Measurements from ENCODE around the gene RIPK4. TPM values are rescaled to one million over a fixed set of nuclear protein-coding genes. Genes with fewer than 3 reads are reported as not detected.

Gene RIPK4
- total and polyA plus RNA-seq, 2 of the 13 experiments (the other 11 are each of a cell fraction or from before 2014, with no cell fraction given), result 3.1 to 4.9 TPM

DNA sequence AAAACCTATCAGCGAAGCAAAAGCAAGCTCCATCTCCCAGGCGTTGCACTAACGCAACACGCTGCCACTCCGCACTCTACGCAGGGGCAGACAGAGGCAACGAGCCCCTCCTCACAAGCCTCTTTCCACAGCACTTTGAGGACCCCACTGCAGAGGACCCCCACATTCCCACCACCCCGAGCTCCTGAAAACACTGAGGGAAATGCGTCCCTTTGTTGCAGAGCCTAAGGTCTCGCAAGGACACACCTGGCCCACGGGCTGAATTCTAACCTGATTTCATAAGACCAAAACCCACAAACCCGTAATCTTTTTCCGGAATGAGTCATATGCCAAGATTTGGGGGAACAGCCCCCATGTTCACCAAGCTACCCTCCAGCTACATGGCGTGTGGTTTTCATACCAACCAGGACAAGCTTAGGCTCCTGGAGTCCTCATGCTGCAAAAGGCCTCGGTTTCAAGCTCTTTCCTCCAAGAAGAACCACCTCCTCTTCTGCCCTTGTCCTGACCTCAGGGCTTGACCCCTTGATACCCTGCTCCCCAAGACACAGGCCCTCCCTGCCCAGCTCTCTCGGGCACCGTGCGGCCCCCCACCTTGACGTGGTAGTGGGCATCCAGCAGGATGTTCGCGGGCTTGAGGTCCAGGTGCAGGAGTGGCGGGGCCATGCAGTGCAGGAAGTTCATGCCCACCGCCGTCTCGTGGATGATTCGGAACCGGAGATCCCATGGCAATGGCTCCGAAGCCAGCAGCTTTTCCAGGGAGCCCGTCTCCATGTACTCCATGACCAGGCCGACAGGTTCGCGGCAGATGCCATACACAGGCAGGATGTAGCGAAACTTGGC lies 10.7 kb downstream of the RIPK4 start (continued):
- TF ChIP-seq, protein P1, sequence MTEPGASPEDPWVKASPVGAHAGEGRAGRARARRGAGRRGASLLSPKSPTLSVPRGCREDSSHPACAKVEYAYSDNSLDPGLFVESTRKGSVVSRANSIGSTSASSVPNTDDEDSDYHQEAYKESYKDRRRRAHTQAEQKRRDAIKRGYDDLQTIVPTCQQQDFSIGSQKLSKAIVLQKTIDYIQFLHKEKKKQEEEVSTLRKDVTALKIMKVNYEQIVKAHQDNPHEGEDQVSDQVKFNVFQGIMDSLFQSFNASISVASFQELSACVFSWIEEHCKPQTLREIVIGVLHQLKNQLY (CRISPR knock-in tag; IDR thresholded peaks at IDR 0.05), result no peak
- TF ChIP-seq NCOA2 (CRISPR knock-in tag; IDR thresholded peaks at IDR 0.05), result no peak
- TF ChIP-seq, protein P2, sequence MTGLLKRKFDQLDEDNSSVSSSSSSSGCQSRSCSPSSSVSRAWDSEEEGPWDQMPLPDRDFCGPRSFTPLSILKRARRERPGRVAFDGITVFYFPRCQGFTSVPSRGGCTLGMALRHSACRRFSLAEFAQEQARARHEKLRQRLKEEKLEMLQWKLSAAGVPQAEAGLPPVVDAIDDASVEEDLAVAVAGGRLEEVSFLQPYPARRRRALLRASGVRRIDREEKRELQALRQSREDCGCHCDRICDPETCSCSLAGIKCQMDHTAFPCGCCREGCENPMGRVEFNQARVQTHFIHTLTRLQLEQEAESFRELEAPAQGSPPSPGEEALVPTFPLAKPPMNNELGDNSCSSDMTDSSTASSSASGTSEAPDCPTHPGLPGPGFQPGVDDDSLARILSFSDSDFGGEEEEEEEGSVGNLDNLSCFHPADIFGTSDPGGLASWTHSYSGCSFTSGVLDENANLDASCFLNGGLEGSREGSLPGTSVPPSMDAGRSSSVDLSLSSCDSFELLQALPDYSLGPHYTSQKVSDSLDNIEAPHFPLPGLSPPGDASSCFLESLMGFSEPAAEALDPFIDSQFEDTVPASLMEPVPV (CRISPR knock-in tag; IDR thresholded peaks at IDR 0.05), result no peak
- TF ChIP-seq ZNF256 (CRISPR knock-in tag; conservative IDR thresholded peaks at IDR 0.05), result no peak
- no peak for TF ChIP-seq ZNF337 (CRISPR knock-in tag; IDR thresholded peaks at IDR 0.05; ENCODE audit: borderline replicate concordance, low read depth)
- TF ChIP-seq SOX5 (CRISPR knock-in tag; IDR thresholded peaks at IDR 0.05; ENCODE audit: borderline replicate concordance), result no peak
- no peak for TF ChIP-seq CEBPG (CRISPR knock-in tag; IDR thresholded peaks at IDR 0.05)
- TF ChIP-seq NBN (conservative IDR thresholded peaks at IDR 0.05), result no peak

DNA sequence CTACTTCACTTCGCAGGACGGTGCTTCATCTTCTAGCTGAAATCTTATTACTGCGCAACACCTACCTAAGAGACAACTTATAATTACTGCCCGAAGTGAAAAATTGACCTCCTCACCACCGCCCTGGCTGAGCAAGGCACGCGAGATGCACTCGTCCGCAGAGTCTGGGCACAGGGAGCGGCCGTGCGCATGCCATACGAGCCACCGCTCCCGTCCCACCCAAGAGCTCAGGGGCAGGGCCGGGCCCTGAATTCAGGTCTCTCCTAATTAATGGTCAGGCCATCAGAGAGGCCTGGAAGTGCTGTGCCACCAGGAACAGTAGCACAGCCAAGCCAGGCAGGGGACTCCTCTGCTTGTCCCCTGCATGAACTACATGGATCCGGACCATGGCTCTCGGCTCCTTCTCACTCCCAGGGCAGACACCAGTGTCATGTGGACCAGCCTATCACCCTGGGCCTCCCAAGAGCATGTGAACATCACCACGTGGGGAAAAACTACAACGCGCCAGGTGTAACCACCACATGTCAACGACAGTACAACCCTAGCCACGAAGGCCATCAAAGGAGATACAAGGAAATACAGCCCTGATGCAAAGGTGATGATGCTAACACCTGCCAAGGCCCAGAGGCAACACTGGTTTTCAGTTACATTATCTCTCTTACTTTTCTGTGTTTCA lies 11.5 kb downstream of the RIPK4 start:
- peaks cover 78% of the 10 kb centered on the region for H4K20me1 ChIP-seq (ENCODE audit: insufficient read depth, low read length)
- FAIRE-seq, result no peak
- H3K27ac ChIP-seq (ENCODE audit: extremely low read length, insufficient read depth, low read length), result no peak overlapping the region
- in situ Hi-C loops (cut with HindIII; ENCODE audit: extremely low pct_ligation_motif_present, low pct_unique_long_range_greater_than_20kb) (no loop called here), intact Hi-C loops (cut with micrococcal nuclease; ENCODE audit: unreplicated experiment) (no loop called here)
- BruUV-seq (replicated peaks), result no TSS peak
- H3K36me3 ChIP-seq (replicated peaks in 1 of 2; ENCODE audit: control insufficient read depth in 1 of 2, insufficient read depth in 2 of 2, low read length in 2 of 2), result peaks cover 15 to 33% of the 10 kb centered on the region in 2 experiments; a peak in 4 of 5 replicates
- no peak overlapping the region for H3K9ac ChIP-seq (ENCODE audit: insufficient read depth, low read depth, low read length)
- no peak overlapping the region for H3K4me2 ChIP-seq (ENCODE audit: low read depth, low read length)
- no peaks in the 10 kb centered on the region for H3K9me3 ChIP-seq (ENCODE audit: low read length)
- H3K79me2 ChIP-seq (ENCODE audit: insufficient read depth, low read length), result peaks cover 41% of the 10 kb centered on the region
- peaks cover 52% of the 10 kb centered on the region for H3K4me1 ChIP-seq (ENCODE audit: insufficient read depth, low read length)
- ATAC-seq, result no peak
- H3K4me3 ChIP-seq (replicated peaks in 1 of 3; ENCODE audit: insufficient read depth in 1 of 3, low read depth in 2 of 3, low read length in 3 of 3), result no peak overlapping the region
- DNase-seq (ENCODE audit: low spot score), result no peak
- ChIA-PET CTCF (ENCODE audit: low intra/inter-chr PET ratio, low total read pairs) (no interaction called here), POLR2A (no interaction called here)
- H2AFZ ChIP-seq (ENCODE audit: low read length), result no peak overlapping the region
- H3K27me3 ChIP-seq (ENCODE audit: control insufficient read depth in 1 of 2, insufficient read depth in 2 of 2, low read length in 2 of 2), result no peaks in the 10 kb centered on the region
- 96% methylated on average over 21 of the region's 23 CpGs for WGBS (ENCODE audit: low lambda C conversion rate)
- TF ChIP-seq, protein P3, sequence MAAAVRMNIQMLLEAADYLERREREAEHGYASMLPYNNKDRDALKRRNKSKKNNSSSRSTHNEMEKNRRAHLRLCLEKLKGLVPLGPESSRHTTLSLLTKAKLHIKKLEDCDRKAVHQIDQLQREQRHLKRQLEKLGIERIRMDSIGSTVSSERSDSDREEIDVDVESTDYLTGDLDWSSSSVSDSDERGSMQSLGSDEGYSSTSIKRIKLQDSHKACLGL (CRISPR knock-in tag; IDR thresholded peaks at IDR 0.05), result no peak
- no peak for TF ChIP-seq ZSCAN21 (CRISPR knock-in tag; IDR thresholded peaks at IDR 0.05; ENCODE audit: borderline replicate concordance)
- TF ChIP-seq, protein P4, sequence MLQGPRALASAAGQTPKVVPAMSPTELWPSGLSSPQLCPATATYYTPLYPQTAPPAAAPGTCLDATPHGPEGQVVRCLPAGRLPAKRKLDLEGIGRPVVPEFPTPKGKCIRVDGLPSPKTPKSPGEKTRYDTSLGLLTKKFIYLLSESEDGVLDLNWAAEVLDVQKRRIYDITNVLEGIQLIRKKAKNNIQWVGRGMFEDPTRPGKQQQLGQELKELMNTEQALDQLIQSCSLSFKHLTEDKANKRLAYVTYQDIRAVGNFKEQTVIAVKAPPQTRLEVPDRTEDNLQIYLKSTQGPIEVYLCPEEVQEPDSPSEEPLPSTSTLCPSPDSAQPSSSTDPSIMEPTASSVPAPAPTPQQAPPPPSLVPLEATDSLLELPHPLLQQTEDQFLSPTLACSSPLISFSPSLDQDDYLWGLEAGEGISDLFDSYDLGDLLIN (CRISPR knock-in tag; IDR thresholded peaks at IDR 0.05; ENCODE audit: borderline replicate concordance), result no peak
- no peak for TF ChIP-seq ZNF619 (CRISPR knock-in tag; IDR thresholded peaks at IDR 0.05)
- TF ChIP-seq ZNF788 (CRISPR knock-in tag; IDR thresholded peaks at IDR 0.05; ENCODE audit: borderline replicate concordance), result no peak
- no peak for TF ChIP-seq ZSCAN22 (CRISPR knock-in tag; IDR thresholded peaks at IDR 0.05)
- no peak for TF ChIP-seq ZNF143 (CRISPR knock-in tag; IDR thresholded peaks at IDR 0.05)
- no peak for TF ChIP-seq ZFAT (CRISPR knock-in tag; conservative IDR thresholded peaks at IDR 0.05)
- TF ChIP-seq WIZ (CRISPR knock-in tag; IDR thresholded peaks at IDR 0.05), result no peak
